KOPT-K1 (cell line): Measurements from ENCODE around the gene ASB1.

ENCODE experiments used
- H3K27ac ChIP-seq: fragments of 200-600 bp; sonication (generic); 2 replicates; pipeline ENCODE4 v1.5.1; 2016; ENCODE audit warnings: antibody characterized with exemption, mild to moderate bottlenecking, low read depth, low read length; ENCODE audit not compliant: poor library complexity, severe bottlenecking
- H3K36me3 ChIP-seq: fragments of 200-600 bp; sonication (generic); 2 replicates; pipeline ENCODE4 v1.5.1; 2017; ENCODE audit warnings: antibody characterized with exemption, mild to moderate bottlenecking, low read length, moderate library complexity; ENCODE audit not compliant: insufficient read depth
- H3K9me3 ChIP-seq: fragments of 200-600 bp; sonication (generic); 2 replicates; pipeline ENCODE4 v1.5.1; 2017; ENCODE audit warnings: antibody characterized with exemption, low read length, mild to moderate bottlenecking; ENCODE audit not compliant: insufficient read depth, poor library complexity, severe bottlenecking

The ASB1 gene

GRCh38 chr2:238427435-238428162 is 872 bp downstream of the ASB1 start:
- Histone ChIP-seq H3K36me3 (peaks cover 10% of the 10 kb centered on the region), H3K9me3 (peaks cover 8% of the 10 kb centered on the region), H3K27ac (peak overlapping the region; percentile 88)

DNA sequence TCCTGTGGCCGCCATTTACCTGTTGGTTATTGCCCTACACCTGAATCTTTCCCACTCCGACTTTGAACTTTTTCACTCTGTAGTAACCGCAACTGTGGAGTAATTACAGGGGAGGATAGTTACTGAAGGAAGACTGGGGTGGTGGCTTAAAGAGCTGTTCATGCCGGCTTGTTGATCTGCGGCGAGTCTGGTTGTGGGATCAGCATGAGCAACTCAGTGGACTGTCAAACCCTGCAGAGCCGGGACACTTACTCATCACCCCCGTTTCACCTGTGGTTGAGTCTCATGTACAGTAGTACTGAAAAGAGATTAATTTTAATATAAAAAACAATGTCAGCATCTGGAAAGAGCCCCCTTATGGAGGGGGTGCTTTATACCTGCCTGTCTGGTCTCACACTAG is 2.1 kb downstream of the ASB1 start:
- Histone ChIP-seq H3K27ac (no peak overlapping the region), H3K36me3 (peaks cover 22% of the 10 kb centered on the region), H3K9me3 (peaks cover 8% of the 10 kb centered on the region)

GRCh38 chr2:238430781-238431180 is 4.1 kb downstream of the ASB1 start:
- peaks cover 41% of the 10 kb centered on the region for H3K36me3 ChIP-seq
- no peak overlapping the region for H3K27ac ChIP-seq

DNA sequence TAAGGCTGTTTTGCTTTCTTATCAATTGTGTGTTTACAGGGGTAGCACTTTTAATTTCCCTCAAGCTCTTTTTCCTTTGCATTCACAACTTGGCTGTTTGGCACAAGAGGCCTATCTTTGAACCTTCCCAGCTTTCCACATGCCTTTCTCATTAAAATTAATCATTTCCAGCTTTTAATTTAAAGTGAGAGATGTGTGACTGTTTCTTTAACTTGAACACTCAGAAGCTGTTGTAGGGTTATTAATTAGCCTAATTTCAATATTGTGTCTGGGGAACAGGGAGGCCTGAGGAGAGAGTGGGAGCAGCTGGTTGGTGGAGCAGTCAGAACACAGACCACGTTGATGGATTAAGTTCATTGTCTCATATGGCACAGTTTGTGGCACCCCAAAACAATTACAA is 4.7 kb downstream of the ASB1 start:
- Histone ChIP-seq H3K36me3 (peaks cover 47% of the 10 kb centered on the region), H3K9me3 (peaks cover 8% of the 10 kb centered on the region), H3K27ac (no peak overlapping the region)

More at GRCh38 chr2:238430781-238431180, 4.1 kb downstream of the ASB1 start:
- H3K9me3 ChIP-seq, result peaks cover 8% of the 10 kb centered on the region

GRCh38 chr2:238433300-238433915 is 6.7 kb downstream of the ASB1 start:
- no peak overlapping the region for H3K27ac ChIP-seq
- H3K9me3 ChIP-seq, result peaks cover 8% of the 10 kb centered on the region
- peaks cover 67% of the 10 kb centered on the region for H3K36me3 ChIP-seq

DNA sequence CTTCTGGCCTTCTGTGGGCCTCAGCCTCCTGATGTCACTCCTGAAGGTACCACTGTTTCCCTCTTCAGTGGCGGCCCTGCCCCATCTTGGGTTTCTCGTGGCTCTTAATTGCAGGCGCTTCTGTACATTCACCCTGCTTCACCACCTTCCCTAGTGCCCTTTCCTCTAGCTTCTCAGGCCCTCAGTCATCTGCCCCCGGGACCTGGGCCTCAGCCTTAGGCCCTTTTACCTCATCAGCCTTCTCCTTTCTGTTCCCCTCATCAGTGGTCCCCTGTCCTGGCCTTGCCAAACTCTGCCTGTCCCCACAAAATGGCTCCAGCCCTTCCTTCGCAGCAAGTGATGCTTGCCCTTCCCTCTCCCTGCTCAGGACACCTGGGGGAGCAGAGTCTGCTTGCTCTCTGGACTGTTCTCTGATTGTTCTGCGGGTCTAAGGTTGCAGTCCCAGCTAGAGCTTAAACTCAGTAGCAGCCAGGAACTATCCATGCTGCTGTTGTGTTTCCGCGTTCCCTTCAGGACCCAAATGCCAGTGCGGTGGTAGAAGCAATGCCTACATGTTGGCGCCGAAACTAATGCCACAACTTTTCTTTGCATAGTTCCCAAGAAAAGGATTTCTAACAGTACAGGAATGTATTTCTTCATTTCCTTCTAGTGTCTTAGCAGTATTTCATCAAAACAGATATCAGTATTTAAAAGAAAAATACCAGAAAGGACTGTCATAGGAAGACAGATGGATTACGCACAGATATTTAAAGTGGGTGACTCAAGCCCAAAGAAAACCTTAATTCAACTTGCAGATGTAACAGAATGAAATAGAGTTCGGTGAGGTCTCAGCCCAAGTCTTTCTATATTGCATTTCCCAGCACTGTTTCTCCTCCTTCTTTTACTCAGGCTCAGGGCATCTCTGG is 7.5 kb downstream of the ASB1 start:
- no peak overlapping the region for H3K27ac ChIP-seq
- peaks cover 8% of the 10 kb centered on the region for H3K9me3 ChIP-seq
- H3K36me3 ChIP-seq, result peaks cover 74% of the 10 kb centered on the region

DNA sequence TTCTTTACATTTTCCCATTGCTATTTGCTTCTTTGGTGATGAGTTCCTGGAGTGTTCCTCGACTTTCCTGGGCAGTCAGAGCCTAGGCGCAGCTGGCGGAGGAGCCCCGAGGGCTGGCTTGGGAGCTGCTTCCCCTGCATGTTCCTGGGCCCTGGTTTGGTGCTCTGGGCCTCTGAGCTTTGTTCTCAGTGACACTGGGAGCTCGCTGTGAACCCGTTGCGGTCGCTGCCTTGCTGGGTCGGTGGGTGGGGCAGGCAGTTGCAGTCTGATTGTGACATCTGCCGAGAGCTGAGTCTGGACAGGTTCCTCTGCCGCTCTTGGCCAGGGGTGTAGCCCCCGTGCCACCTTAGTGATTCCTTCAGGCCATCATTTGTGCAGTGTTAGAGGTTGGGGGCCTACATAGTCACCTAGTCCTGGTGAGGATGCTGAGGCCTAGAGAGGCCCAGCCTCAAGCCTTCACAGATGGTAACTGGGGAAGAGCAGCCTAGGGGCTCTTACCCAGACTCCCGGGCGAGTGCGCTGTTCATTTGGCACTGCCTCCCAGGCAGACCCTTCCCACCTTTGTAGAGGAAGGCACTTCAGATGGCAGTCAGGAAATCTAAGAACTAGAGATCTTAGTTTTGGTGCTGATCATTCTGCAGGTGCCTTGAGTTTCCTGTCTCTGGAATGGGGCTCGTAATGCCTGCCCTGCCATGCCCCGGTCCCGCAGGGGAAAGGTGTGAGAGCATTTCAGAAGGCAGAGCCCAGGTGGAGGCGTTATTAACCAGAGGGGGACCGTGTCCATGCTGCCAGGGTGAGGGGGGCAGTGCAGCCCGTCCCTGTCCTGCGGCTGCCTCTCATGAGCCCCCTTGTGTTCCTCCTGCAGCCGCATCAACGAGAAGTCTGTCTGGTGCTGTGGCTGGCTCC is 8.4 kb downstream of the ASB1 start:
- H3K27ac ChIP-seq, result no peak overlapping the region
- H3K9me3 ChIP-seq, result peaks cover 7% of the 10 kb centered on the region
- peaks cover 81% of the 10 kb centered on the region for H3K36me3 ChIP-seq

- peaks cover 81% of the 10 kb centered on the region for H3K36me3 ChIP-seq
- peaks cover 1% of the 10 kb centered on the region for H3K9me3 ChIP-seq
- H3K27ac ChIP-seq, result no peak overlapping the region
Measured at GRCh38 chr2:238435752-238436096, 9.0 kb downstream of the ASB1 start.

GRCh38 chr2:238438856-238439849 is 12.4 kb downstream of the ASB1 start:
- Histone ChIP-seq H3K36me3 (peaks cover 85% of the 10 kb centered on the region), H3K27ac (no peak overlapping the region), H3K9me3 (no peaks in the 10 kb centered on the region)

GRCh38 chr2:238439917-238440316 is 13.2 kb downstream of the ASB1 start:
- H3K27ac ChIP-seq, result no peak overlapping the region
- peaks cover 85% of the 10 kb centered on the region for H3K36me3 ChIP-seq
- H3K9me3 ChIP-seq, result no peaks in the 10 kb centered on the region

- Histone ChIP-seq H3K27ac (no peak overlapping the region), H3K9me3 (no peaks in the 10 kb centered on the region), H3K36me3 (peaks cover 85% of the 10 kb centered on the region)
Measured at GRCh38 chr2:238440331-238440730, 13.6 kb downstream of the ASB1 start.

- Histone ChIP-seq H3K27ac (no peak overlapping the region), H3K9me3 (no peaks in the 10 kb centered on the region), H3K36me3 (peaks cover 85% of the 10 kb centered on the region)
Measured at GRCh38 chr2:238440767-238441166, 14.0 kb downstream of the ASB1 start.

- peaks cover 85% of the 10 kb centered on the region for H3K36me3 ChIP-seq
- H3K27ac ChIP-seq, result no peak overlapping the region
- no peaks in the 10 kb centered on the region for H3K9me3 ChIP-seq
Measured at GRCh38 chr2:238441262-238442114, 14.8 kb downstream of the ASB1 start.
